GM23338 (cell line): Measurements from ENCODE around the gene TYMP. TPM values are rescaled to one million over a fixed set of nuclear protein-coding genes. Genes with fewer than 3 reads are reported as not detected.
A peak's percentile ranks its signal among the peaks of the same experiment; 100 is the strongest.

ENCODE experiments used
- ATAC-seq: fragments of 200-7000 bp; cut with Tn5 transposase; 3 replicates; pipeline ENCODE4 v1.9.1; 2020
- DNase-seq: peaks from one replicate; pipeline ENCODE4 v3.0.0-alpha.2; 2015; ENCODE audit warnings: low spot score
- H2AFZ ChIP-seq: fragments of 200-600 bp; sonication (generic); 2 replicates; pipeline ENCODE4 v1.8.0; 2016; ENCODE audit warnings: antibody characterized with exemption, mild to moderate bottlenecking, moderate library complexity
- H3F3A ChIP-seq: fragments of 200-600 bp; sonication (generic); replicated peaks from 2 replicates; pipeline ENCODE4 v1.8.0; 2017; ENCODE audit warnings: antibody characterized with exemption, mixed run types, low read depth
- H3K27ac ChIP-seq: fragments of 200-600 bp; sonication (generic); 2 replicates; pipeline ENCODE4 v1.6.1; 2016; ENCODE audit warnings: low read depth
- H3K27me3 ChIP-seq: fragments of 200-600 bp; sonication (generic); 2 replicates; pipeline ENCODE4 v1.8.0; 2016; ENCODE audit warnings: mild to moderate bottlenecking, mixed run types, moderate library complexity; ENCODE audit not compliant: insufficient read depth
- H3K36me3 ChIP-seq: fragments of 200-600 bp; sonication (generic); 2 replicates; pipeline ENCODE4 v1.8.0; 2016; ENCODE audit warnings: mild to moderate bottlenecking; ENCODE audit not compliant: insufficient read depth
- H3K4me1 ChIP-seq: fragments of 200-600 bp; sonication (generic); 2 replicates; pipeline ENCODE4 v1.8.0; 2016; ENCODE audit warnings: mild to moderate bottlenecking, moderate library complexity; ENCODE audit not compliant: insufficient read depth
- H3K4me2 ChIP-seq: fragments of 200-600 bp; sonication (generic); 2 replicates; pipeline ENCODE4 v1.7.1; 2017; ENCODE audit warnings: mixed run types
- H3K4me3 ChIP-seq: fragments of 200-600 bp; sonication (generic); 2 replicates; pipeline ENCODE4 v1.6.1; 2016; ENCODE audit warnings: mixed run types
- H3K79me2 ChIP-seq: fragments of 200-600 bp; sonication (generic); replicated peaks from 2 replicates; pipeline ENCODE4 v1.8.0; 2017; ENCODE audit warnings: mild to moderate bottlenecking; ENCODE audit not compliant: insufficient read depth
- H3K9me2 ChIP-seq: fragments of 200-600 bp; sonication (generic); 2 replicates; pipeline ENCODE4 v1.8.0; 2017; ENCODE audit not compliant: insufficient read depth
- H4K20me1 ChIP-seq: fragments of 200-600 bp; sonication (generic); replicated peaks from 2 replicates; pipeline ENCODE4 v1.8.0; 2017; ENCODE audit warnings: mild to moderate bottlenecking; ENCODE audit not compliant: insufficient read depth
- H3K27ac Mint-ChIP-seq: 2 replicates; pipeline ENCODE4 v1.8.0; 2020; ENCODE audit warnings: inconsistent platforms, mild to moderate bottlenecking, moderate library complexity, mixed read lengths
- H3K27me3 Mint-ChIP-seq: 3 replicates; pipeline ENCODE4 v1.8.0; 2022; ENCODE audit warnings: low read depth, mild to moderate bottlenecking, moderate library complexity, mixed read lengths, inconsistent platforms; ENCODE audit not compliant: insufficient read depth, poor library complexity
- H3K36me3 Mint-ChIP-seq: 3 replicates; pipeline ENCODE4 v1.8.0; 2021; ENCODE audit warnings: low read depth, mild to moderate bottlenecking, inconsistent platforms, moderate library complexity, mixed read lengths
- H3K4me1 Mint-ChIP-seq: 3 replicates; pipeline ENCODE4 v1.8.0; 2020; ENCODE audit warnings: mild to moderate bottlenecking, inconsistent platforms, mixed read lengths
- H3K4me3 Mint-ChIP-seq: 3 replicates; pipeline ENCODE4 v1.8.0; 2021; ENCODE audit warnings: moderate library complexity, mild to moderate bottlenecking, inconsistent platforms, mixed read lengths
- H3K9me3 Mint-ChIP-seq: 3 replicates; pipeline ENCODE4 v1.8.0; 2020; ENCODE audit warnings: moderate library complexity, mild to moderate bottlenecking, inconsistent platforms, mixed read lengths
- CREB1 ChIP-seq: fragments of 250-450 bp; sonication (Bioruptor Pico); IDR thresholded peaks from 2 replicates; pipeline ENCODE4 v1.5.0; 2020; ENCODE audit warnings: low read depth, mild to moderate bottlenecking, moderate library complexity
- CTCF ChIP-seq, 2 experiments: fragments of 200-600 bp in 1 of 2; sonication (generic) in 1 of 2; conservative IDR thresholded peaks; 2 replicates each; pipeline versions ENCODE4 v1.5.1 to v1.6.1; 2016 to 2017; ENCODE audit warnings: antibody characterized with exemption in 2 of 2, low read depth in 2 of 2, mild to moderate bottlenecking in 2 of 2, moderate library complexity in 1 of 2
- ETS1 ChIP-seq: IDR thresholded peaks from 2 replicates; pipeline ENCODE4 v1.6.1; 2016; ENCODE audit warnings: antibody characterized with exemption
- EZH2 ChIP-seq: fragments of 200-600 bp; sonication (generic); IDR thresholded peaks from one replicate; pipeline ENCODE4 v1.8.0; 2017; ENCODE audit warnings: antibody characterized with exemption, mild to moderate bottlenecking, low read depth; ENCODE audit not compliant: unreplicated experiment
- EZH2phosphoT487 ChIP-seq: fragments of 200-600 bp; sonication (generic); IDR thresholded peaks from one replicate; pipeline ENCODE4 v1.8.1; 2018; ENCODE audit warnings: antibody characterized with exemption; ENCODE audit not compliant: unreplicated experiment
- JUNB ChIP-seq: IDR thresholded peaks from one replicate; pipeline ENCODE4 v1.6.1; 2016; ENCODE audit warnings: antibody characterized with exemption; ENCODE audit not compliant: unreplicated experiment
- NANOG ChIP-seq: IDR thresholded peaks from 2 replicates; pipeline ENCODE4 v1.6.1; 2016; ENCODE audit warnings: antibody characterized with exemption, borderline replicate concordance
- POLR2AphosphoS5 ChIP-seq: IDR thresholded peaks from 2 replicates; pipeline ENCODE4 v1.6.1; 2016; ENCODE audit warnings: antibody characterized with exemption, low read depth
- REST ChIP-seq: IDR thresholded peaks from one replicate; pipeline ENCODE4 v1.6.1; 2018; ENCODE audit warnings: antibody characterized with exemption; ENCODE audit not compliant: unreplicated experiment
- STAT1 ChIP-seq: IDR thresholded peaks from one replicate; pipeline ENCODE4 v1.6.1; 2016; ENCODE audit warnings: antibody characterized with exemption; ENCODE audit not compliant: unreplicated experiment
- ZNF114 ChIP-seq: fragments of 250-450 bp; sonication (Bioruptor Pico); IDR thresholded peaks from 2 replicates; pipeline ENCODE4 v1.5.0; 2020; ENCODE audit warnings: mild to moderate bottlenecking, moderate library complexity
- ZNF331 ChIP-seq: fragments of 250-450 bp; sonication (Bioruptor Pico); IDR thresholded peaks from 2 replicates; pipeline ENCODE4 v1.5.0; 2020; ENCODE audit warnings: low read depth, mild to moderate bottlenecking, moderate library complexity
- ZNF462 ChIP-seq: fragments of 250-450 bp; sonication (Bioruptor Pico); IDR thresholded peaks from 2 replicates; pipeline ENCODE4 v1.5.0; 2020; ENCODE audit warnings: mild to moderate bottlenecking, moderate library complexity
- polyA plus RNA-seq: library from polyadenylated mRNA; unstranded; fragments of >200 nt; fragmentation: Nextera tagmentation; extraction: Ambion mirVana; gene quantifications from 2 replicates; pipeline ENCODE4 v1.2.1, GENCODE V29; 2016
- total RNA-seq: library from RNA; depleted of rRNA; stranded (reverse); fragments of >200 nt; shearing (Covaris generic); gene quantifications from 2 replicates; pipeline ENCODE4 v1.2.3, GENCODE V29; 2014

Gene TYMP
- total and polyA plus RNA-seq, 2 experiments from 2014 or later = 0.28 to 1.8 TPM

- Histone ChIP-seq H2AFZ (no peak overlapping the region; the same call in 1 of the 2 replicates), H3K79me2 (no peaks in the 10 kb centered on the region), H3K36me3 (no peaks in the 10 kb centered on the region; the same call in 1 of the 2 replicates), H4K20me1 (no peaks in the 10 kb centered on the region; the same call in 1 of the 2 replicates), H3K27ac (no peak overlapping the region), H3K4me3 (peak overlapping the region; percentile 84), H3K4me2 (peak overlapping the region; percentile 94), H3K9me2 (no peaks in the 10 kb centered on the region), H3F3A (peaks cover 4% of the 10 kb centered on the region), H3K27me3 (peaks cover 31% of the 10 kb centered on the region), H3K4me1 (no peaks in the 10 kb centered on the region; the same call in 1 of the 2 replicates)
- H3K36me3 Mint-ChIP-seq = peaks cover 13% of the 10 kb centered on the region
- no peak for TF ChIP-seq REST
- TF ChIP-seq ZNF331 (CRISPR knock-in tag) = no peak
- TF ChIP-seq POLR2AphosphoS5 = no peak
- no peak for TF ChIP-seq ZNF462 (CRISPR knock-in tag)
- TF ChIP-seq EZH2phosphoT487 = no peak
- no peak for TF ChIP-seq EZH2
- TF ChIP-seq CTCF (conservative IDR thresholded peaks at IDR 0.05; ENCODE audit: low read depth in 2 of 2) = no peak
- no peak for TF ChIP-seq STAT1
- no peak for TF ChIP-seq CREB1
- no peak for TF ChIP-seq JUNB
- TF ChIP-seq ZNF114 (CRISPR knock-in tag) = no peak
- TF ChIP-seq ETS1 = no peak
- TF ChIP-seq NANOG = no peak
- H3K27me3 Mint-ChIP-seq = peaks cover 36% of the 10 kb centered on the region
- ATAC-seq (no peak), DNase-seq (no peak)
- H3K27ac Mint-ChIP-seq = peak overlapping the region; percentile 78
- H3K4me1 Mint-ChIP-seq = peaks cover 11% of the 10 kb centered on the region
- peaks cover 4% of the 10 kb centered on the region; the same call in 2 of the 3 replicates for H3K9me3 Mint-ChIP-seq
- peak overlapping the region; percentile 89 for H3K4me3 Mint-ChIP-seq
Observed at GRCh38 chr22:50524676-50525103, 5.1 kb downstream of the TYMP start.
